ENCODE data around the gene CENPE.
"Not testable (repeated sequence)": the region's sequence is repeated elsewhere in the genome, so short reads cannot be mapped to it uniquely, and the experiment has no call there.

Gene CENPE, protein sequence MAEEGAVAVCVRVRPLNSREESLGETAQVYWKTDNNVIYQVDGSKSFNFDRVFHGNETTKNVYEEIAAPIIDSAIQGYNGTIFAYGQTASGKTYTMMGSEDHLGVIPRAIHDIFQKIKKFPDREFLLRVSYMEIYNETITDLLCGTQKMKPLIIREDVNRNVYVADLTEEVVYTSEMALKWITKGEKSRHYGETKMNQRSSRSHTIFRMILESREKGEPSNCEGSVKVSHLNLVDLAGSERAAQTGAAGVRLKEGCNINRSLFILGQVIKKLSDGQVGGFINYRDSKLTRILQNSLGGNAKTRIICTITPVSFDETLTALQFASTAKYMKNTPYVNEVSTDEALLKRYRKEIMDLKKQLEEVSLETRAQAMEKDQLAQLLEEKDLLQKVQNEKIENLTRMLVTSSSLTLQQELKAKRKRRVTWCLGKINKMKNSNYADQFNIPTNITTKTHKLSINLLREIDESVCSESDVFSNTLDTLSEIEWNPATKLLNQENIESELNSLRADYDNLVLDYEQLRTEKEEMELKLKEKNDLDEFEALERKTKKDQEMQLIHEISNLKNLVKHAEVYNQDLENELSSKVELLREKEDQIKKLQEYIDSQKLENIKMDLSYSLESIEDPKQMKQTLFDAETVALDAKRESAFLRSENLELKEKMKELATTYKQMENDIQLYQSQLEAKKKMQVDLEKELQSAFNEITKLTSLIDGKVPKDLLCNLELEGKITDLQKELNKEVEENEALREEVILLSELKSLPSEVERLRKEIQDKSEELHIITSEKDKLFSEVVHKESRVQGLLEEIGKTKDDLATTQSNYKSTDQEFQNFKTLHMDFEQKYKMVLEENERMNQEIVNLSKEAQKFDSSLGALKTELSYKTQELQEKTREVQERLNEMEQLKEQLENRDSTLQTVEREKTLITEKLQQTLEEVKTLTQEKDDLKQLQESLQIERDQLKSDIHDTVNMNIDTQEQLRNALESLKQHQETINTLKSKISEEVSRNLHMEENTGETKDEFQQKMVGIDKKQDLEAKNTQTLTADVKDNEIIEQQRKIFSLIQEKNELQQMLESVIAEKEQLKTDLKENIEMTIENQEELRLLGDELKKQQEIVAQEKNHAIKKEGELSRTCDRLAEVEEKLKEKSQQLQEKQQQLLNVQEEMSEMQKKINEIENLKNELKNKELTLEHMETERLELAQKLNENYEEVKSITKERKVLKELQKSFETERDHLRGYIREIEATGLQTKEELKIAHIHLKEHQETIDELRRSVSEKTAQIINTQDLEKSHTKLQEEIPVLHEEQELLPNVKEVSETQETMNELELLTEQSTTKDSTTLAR (N-terminal part only)

DNA sequence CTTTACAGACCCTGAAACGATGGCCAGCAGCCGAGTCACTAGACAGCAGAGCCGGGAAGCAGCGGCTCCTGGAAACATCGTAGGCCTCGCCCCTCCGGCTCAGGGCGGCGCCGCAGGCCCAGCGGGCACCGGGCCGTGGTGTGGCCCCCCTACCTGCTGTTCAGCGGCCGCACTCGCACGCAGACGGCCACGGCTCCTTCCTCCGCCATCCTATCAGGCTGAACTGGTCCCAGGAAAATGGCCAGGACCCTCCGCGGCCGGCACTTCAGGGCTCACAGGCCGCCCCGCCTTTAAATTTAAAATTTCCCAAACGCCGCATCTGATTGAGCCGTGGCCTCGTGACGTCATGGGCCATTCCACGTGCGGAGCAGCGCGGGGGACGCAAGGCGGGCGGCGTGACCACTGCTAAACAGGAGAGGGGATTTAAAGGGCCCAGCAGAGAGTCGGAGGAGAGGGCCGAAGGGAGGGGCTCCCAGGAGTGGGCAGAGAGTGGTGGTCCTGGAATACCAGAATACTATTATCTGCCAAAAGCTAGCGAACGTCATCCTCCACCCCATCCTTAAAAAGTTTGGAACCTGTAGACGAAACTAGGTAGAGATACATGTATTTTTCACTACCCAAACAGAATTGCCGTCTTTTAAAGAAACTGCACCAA lies at the start of gene CENPE:
Gene CENPE (minus strand): TSS at position 233 of the 655 bp plus-strand sequence. CDS start 24 bp downstream, at position 209.
- H3K27ac ChIP-seq, result peak within 1 kb of the TSS; percentile 12
- DNase-seq (ENCODE audit: low read depth, low spot score), result no peak

DNA sequence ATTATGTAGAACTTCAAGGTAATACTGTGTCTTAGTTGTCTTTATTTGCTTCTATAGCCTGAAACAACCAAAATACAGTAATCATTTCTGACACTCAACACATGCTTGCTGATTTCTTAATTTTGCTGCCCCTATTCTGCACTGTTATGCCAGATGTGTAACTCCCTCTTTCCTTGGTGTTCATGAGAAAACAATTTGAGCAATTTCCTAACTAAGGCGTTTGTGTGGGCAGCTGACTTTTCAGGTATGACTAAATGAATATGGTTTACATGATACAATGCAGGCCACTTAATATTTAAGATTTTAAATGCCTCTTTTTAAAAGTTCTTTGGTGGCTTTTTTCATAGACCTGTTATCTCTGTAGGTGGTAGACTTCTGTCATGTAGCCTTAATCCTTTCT lies 46.1 kb upstream of the CENPE start:
- DNase-seq (ENCODE audit: low read depth, low spot score), result no peak

DNA sequence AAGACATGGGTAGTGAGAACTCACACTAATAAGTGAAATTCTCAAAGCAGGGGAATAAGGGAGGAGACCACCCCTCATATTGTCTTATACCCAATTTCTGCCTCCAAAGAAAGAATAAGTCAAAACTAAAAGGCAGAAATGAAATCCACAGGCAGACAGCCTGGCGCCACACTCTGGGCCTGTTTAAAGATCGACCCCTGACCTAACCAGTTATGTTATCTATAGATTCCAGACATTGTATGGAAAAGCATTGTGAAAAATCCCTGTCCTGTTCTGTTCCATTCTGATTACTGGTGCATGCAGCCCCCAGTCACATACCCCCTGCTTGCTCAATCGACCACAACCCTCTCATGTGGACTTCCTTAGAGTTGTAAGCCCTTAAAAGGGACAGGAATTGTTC lies 32.8 kb upstream of the CENPE start:
- DNase-seq (ENCODE audit: low read depth, low spot score); H3K27ac ChIP-seq: not testable (repeated sequence)

More for the DNA sequence above, 46.1 kb upstream of the CENPE start:
- no peak overlapping the region for H3K27ac ChIP-seq

DNA sequence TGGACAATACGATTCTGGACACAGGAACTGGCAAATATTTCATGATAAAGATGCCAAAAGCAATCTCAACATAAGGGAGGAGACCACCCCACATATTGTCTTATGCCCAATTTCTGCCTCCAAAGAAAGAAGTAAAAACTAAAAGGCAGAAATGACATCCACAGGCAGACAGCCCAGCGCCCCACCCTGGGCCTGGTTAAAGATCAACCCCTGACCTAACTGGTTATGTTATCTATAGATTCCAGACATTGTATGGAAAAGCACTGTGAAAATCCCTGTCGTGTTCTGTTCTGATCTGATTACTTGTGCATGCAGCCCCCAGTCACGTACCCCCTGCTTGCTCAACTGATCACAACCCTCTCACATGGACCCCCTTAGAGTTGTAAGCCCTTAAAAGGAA lies 25.4 kb upstream of the CENPE start:
- not testable (repeated sequence) for H3K27ac ChIP-seq; DNase-seq (ENCODE audit: low read depth, low spot score)

DNA sequence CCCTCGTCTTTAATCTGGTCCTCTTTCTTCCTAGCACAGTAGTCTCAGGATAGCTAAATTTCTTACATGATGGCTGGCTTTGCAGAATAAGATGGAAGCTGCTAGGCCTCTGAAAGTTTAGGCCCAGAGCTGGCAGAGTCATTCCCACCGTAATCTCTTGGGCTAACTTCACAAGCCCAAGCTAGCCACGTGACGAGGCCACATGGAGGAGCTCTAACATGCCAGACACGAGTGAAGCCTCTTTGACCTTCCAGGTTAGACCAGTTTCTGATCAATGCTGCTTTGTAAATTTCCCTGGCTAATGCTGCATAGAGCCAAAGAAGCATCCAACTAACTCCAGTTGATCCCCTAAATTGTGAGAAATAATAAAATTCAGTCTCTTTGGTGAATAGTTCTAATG lies 9.5 kb upstream of the CENPE start:
- no peak overlapping the region for H3K27ac ChIP-seq
- no peak for DNase-seq (ENCODE audit: low read depth, low spot score)

DNA sequence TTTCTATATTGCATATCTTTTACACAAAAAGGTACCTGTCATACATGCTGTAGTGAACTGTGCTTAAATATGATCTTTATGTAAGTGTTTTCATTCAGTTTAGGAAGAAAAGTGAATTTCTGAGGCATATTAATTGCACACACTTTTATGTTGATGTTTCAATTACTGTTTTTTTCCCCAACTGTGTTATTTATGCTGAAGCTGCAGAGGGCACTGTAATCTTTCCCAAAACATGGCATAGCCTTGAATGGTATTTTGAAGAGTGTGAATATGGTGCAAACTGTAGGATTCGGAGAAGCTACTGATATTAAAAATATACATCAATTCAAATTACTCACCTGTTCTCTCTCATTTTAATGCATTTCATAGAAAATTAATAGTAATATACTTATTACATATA lies 6.0 kb upstream of the CENPE start:
- no peak overlapping the region for H3K27ac ChIP-seq
- no peak for DNase-seq (ENCODE audit: low read depth, low spot score)

DNA sequence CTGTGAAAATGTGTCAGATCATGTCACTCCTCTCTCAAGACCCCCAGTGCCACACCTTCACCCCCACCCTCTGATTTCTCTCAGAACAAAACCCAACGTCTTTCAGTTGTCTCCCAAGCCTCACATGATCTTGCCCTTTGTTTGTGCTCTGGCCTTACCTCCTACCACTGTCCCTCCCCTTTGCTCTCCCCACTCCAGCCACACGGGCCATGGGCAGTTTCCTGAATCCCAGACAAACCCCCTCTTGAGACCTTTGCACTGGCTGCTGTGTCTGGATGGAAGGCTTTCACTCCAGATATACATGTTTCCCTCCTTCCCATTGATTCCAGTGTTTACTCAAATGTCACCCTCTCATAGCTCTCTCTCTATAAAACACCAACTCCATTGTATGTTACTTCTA lies 3.6 kb upstream of the CENPE start:
- DNase-seq (ENCODE audit: low read depth, low spot score), result no peak
- H3K27ac ChIP-seq, result no peak overlapping the region

DNA sequence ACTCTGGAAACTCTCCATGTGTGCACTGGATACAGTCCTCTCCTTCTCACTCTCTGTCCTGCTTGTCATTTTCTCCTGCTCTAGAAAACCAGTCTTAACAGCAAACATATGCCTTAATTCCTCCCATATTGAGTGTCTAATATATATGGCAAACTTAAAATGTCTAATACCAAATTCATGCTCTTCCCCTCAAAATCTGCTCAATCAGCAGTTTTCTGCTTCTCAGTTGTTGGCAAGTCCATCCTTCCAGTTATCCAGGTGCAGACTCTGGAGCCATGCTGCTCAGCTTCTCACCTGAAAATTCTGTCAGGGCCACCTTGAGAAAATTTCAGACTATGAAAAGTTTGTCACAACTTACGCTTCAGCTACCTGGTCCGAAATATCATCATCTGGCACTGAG lies 3.1 kb upstream of the CENPE start:
- no peak overlapping the region for H3K27ac ChIP-seq
- no peak for DNase-seq (ENCODE audit: low read depth, low spot score)

DNA sequence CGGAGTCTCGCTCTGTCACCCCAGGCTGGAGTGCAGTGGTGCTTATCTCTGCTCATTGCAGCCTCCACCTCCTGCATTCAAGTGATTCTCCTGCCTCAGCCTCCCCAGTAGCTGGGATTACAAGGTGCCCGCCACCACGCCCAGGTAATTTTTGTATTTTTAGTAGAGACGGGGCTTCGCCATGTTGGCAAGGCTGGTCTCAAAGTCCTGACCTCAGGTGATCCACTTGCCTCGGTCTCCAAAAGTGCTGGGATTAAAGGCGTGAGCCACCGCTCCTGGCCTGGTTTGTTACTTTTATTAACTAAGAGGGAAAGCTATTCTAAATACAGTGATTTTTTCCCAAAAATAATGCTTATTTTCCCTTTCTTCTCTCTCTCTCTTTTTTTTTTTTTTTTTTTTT lies 866 bp upstream of the CENPE start:
- no peak overlapping the region for H3K27ac ChIP-seq
- no peak for DNase-seq (ENCODE audit: low read depth, low spot score)

DNA sequence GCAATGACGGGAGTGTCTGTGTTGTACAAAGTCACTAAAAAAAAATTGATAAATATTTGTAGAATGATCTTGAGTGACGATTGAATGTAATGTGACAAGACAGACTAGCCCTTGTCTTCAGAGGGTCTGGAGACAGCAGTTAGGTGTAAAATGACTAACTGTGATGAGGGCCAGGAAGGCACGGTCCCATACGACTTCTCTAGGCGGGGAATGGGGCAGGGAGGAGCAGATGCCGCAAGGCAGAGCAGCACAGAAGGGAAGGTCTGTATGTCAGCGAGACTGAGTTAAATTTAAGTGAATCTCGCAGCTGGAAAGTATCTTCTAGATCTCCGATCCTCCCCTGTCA lies 405 bp downstream of the CENPE start:
- no peak for DNase-seq (ENCODE audit: low read depth, low spot score)
- H3K27ac ChIP-seq, result no peak overlapping the region

DNA sequence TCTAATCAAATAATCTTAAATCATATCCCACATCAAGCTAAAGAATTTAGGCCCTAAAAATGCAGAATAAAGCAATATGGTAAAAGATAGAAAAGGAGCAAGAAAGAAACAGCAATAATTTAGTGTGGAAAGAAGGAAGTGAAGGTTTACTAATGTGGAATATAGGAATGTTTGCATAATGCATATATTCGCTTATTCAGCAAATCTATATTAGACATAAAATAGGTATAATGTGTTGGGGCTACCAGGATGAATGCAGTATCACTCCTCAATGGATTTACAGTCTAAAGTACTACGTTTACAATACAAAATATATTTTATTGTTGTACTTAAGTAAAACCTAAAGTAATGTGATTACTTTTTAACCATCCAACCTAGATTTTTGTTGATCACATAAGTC lies 4.7 kb downstream of the CENPE start:
- no peak for DNase-seq (ENCODE audit: low read depth, low spot score)
- no peak overlapping the region for H3K27ac ChIP-seq

DNA sequence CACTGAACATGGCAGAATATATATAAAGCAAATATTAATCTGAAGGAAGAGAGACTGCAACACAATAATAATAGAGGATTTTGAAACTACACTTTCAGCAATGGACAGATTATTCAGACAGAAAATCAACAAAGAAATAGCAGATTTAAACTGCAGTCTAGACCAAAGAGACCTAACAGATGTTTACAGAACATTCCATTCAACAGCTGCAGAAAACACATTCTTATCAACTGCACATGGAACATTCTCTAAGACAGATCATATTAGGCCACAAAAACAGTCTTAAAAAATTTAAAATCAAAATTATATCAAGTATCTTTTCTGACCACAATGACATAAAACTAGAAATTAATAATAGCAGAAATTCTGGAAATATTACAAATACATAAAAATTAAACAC lies 27.1 kb downstream of the CENPE start:
- H3K27ac ChIP-seq, result no peak overlapping the region
- DNase-seq (ENCODE audit: low read depth, low spot score), result no peak

DNA sequence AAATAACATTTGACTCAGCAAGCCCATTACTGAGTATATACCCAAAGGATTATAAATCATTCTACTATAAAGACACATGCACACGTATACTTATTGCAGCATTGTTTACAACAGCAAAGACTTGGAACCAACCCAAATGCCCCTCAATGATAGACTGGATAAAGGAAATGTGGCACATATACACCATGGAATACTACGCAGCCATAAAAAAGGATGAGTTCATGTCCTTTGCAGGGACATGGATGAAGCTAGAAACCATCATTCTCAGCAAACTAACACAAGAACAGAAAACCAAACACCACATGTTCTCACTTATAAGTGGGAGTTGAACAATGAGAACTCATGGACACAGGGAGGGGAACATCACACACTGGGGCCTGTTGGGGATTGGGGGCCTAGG lies 28.4 kb downstream of the CENPE start:
- not testable (repeated sequence) for H3K27ac ChIP-seq; DNase-seq (ENCODE audit: low read depth, low spot score)

DNA sequence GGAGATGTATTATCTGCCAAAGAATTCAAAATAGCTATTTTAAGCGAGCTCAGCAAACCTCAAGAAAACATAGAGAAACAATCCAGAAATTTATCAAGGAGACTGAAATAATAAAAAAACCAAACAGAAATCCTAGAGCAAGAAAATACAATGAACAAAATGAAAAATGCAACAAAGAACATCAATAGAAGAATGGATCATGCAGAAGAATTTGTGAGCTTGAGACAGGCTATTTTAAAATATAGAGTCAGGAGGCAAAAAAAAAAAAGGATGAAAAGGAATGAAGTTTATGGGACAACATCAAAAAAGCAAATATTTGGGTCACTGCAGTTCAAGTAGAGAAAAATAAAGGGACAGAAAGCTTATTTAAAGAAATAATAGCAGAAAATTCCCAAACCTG lies 29.1 kb downstream of the CENPE start:
- no peak overlapping the region for H3K27ac ChIP-seq
- DNase-seq (ENCODE audit: low read depth, low spot score), result no peak

DNA sequence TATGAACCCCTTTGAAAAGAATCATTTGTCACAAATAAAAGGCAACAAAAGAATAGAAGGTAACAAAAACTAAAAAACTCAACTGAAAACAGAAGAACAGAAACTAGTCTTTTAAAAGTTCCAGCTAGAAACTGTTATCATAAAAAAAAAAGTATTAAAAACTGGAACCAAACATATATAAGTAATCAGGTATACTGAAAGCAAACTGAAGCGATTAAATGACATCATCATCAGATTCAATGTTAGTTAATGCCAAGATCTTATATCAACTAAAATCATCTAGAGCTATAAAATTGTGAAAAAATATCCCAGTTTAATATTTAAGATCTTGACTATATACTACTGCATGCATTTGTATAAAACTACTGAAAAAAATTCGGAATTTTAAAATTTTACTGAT lies 36.0 kb downstream of the CENPE start:
- H3K27ac ChIP-seq, result no peak overlapping the region
- no peak for DNase-seq (ENCODE audit: low read depth, low spot score)

DNA sequence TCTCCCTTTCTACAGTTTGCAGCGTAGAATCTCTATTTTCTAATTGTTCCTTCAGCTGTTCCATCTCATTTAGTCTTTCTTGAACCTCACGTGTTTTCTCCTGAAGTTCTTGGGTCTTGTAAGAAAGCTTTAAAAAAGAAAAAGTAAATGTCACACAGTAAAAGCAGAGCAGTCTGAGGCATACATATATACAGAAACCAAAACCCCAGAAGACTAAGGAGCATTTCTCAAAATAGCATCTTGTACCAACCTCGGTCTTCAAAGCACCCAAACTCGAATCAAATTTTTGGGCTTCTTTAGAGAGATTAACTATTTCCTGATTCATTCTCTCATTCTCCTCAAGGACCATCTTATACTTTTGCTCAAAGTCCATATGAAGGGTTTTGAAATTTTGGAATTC lies 39.4 kb downstream of the CENPE start:
- H3K27ac ChIP-seq, result no peak overlapping the region
- DNase-seq (ENCODE audit: low read depth, low spot score), result no peak

DNA sequence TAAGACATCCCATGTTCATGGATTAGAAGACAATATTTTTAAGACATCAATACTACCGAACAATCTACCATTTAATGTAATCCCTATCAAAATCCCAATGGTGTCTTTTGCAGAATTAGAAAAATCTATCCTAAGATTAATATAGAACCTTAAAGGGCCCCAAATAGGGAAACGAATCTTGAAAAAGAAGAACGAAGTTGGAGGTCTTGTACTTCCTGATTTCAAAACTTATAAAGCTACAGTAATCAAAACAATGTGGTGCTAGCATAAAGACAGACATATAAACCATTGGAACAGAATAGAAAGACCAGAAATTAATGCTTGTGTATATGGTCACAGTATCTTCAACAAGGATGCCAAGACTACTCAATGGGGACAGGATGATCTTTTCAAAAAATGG lies 42.0 kb downstream of the CENPE start:
- no peak for DNase-seq (ENCODE audit: low read depth, low spot score)
- H3K27ac ChIP-seq, result no peak overlapping the region

DNA sequence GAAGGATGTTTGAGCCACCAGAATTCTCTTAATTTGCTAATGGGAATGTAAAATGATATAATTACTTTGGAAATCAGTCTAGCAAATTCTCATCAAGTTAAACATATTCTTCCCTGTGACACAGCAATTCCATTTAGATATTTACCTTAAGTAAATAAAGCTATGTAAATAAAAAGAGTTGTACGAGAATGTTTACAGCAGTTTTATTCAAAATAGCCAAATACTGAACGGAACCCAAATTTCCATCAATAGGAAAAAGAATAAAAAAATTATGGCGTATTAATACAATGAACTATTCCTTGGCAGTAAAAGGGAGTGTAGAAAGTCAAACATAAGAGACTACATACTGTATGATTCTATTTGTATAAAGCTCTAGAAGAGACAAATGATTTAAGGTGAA lies 45.8 kb downstream of the CENPE start:
- no peak for DNase-seq (ENCODE audit: low read depth, low spot score)
- H3K27ac ChIP-seq, result peak overlapping the region; percentile 80

DNA sequence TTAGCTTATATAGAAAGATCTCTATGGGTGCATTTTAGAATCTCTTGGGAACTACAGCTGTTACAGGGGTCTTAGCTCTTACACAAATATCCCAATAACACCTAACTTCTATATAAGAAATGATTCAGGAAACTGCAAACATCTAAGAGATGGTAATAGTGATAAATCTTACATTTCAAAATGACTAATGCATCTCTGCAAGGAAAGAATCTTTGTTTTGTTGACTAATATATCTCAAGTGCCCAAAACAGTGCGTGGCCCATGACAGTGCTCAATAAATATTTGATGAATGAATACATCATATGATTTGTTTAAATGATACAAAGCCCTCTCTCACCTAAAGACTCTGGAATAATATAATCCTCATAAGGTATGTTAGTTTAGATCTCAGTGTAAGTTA lies 47.5 kb downstream of the CENPE start:
- peak overlapping the region; percentile 80 for H3K27ac ChIP-seq
- peak; percentile 66 for DNase-seq (ENCODE audit: low read depth, low spot score)

DNA sequence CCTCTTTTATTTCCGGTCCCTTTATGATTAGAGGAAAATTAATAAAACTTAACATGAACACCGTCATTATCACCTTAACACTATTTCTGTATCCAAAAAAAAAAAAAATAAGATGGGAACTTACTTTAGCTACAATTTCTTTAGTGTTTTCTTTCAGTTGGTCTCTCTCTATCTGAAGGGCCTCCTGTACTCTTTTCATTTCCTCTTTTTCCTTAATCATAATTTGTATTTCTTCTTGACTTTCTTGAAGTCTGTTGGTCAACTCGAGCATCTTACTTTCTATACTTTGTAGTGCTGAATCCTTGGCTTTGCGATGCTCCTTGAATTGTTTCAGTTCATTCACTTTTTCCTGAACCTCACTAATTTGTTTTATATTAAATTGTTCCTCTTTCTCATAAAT lies 53.2 kb downstream of the CENPE start:
- DNase-seq (ENCODE audit: low read depth, low spot score), result no peak
- no peak overlapping the region for H3K27ac ChIP-seq
